Measurements from ENCODE around the gene NPW. TPM values are rescaled to one million over a fixed set of nuclear protein-coding genes. Genes with fewer than 3 reads are reported as not detected.

Gene NPW
- total RNA-seq, 4 donors from 2014 or later = 2.8 to 9.1 TPM; not detected in 2

- no peaks in the 10 kb centered on the region for H3K27me3 ChIP-seq
- TF ChIP-seq POLR2A (IDR thresholded peaks at IDR 0.05) = peak; percentile 79 to 80
- TF ChIP-seq CTCF (IDR thresholded peaks at IDR 0.05) = peak in 1 of 6 experiments; percentile 2
- H3K4me1 ChIP-seq = peaks cover 0 to 45% (median 8%) of the 10 kb centered on the region in 4 donors
- peak overlapping the region in 3 of 4 donors; percentile 21 to 72 (median 61) for H3K4me3 ChIP-seq
- H3K27ac ChIP-seq = peak overlapping the region in 3 of 4 donors; percentile 77 to 88 (median 88)
- no peaks in the 10 kb centered on the region for H3K9me3 ChIP-seq
- DNase-seq = peak in 2 of 3 donors; percentile 92 to 96
- peaks cover 0 to 41% (median 0%) of the 10 kb centered on the region in 3 donors for H3K36me3 ChIP-seq
Measured at GRCh38 chr16:1979271-1980029, 40.1 kb upstream of the NPW start.

- H3K27me3 ChIP-seq = no peaks in the 10 kb centered on the region
- H3K36me3 ChIP-seq = peaks cover 0 to 34% (median 0%) of the 10 kb centered on the region in 3 donors
- H3K4me1 ChIP-seq = peaks cover 0 to 53% (median 14%) of the 10 kb centered on the region in 4 donors
- DNase-seq = peak in 1 of 3 donors; percentile 72
- H3K27ac ChIP-seq = peak overlapping the region in 3 of 4 donors; percentile 77 to 88 (median 88)
- H3K9me3 ChIP-seq = no peaks in the 10 kb centered on the region
- TF ChIP-seq CTCF (IDR thresholded peaks at IDR 0.05) (no peak), POLR2A (IDR thresholded peaks at IDR 0.05) (no peak)
- H3K4me3 ChIP-seq = peak overlapping the region in 2 of 4 donors; percentile 61 to 72
Measured at GRCh38 chr16:1980030-1980769, 39.4 kb upstream of the NPW start.

- Histone ChIP-seq H3K4me3 (peak overlapping the region in 1 of 4 donors; percentile 61), H3K4me1 (peaks cover 0 to 58% (median 17%) of the 10 kb centered on the region in 4 donors), H3K27ac (peak overlapping the region in 2 of 4 donors; percentile 88 to 97), H3K9me3 (no peaks in the 10 kb centered on the region), H3K27me3 (no peaks in the 10 kb centered on the region), H3K36me3 (peaks cover 0 to 31% (median 0%) of the 10 kb centered on the region in 3 donors)
- TF ChIP-seq POLR2A (IDR thresholded peaks at IDR 0.05) (no peak), CTCF (IDR thresholded peaks at IDR 0.05) (no peak)
- no peak for DNase-seq
Measured at GRCh38 chr16:1980770-1981087, 38.9 kb upstream of the NPW start.

- no peak for DNase-seq
- Histone ChIP-seq H3K9me3 (no peaks in the 10 kb centered on the region), H3K4me3 (peak within 1 kb of the TSS in 2 of 4 donors; percentile 61 to 72), H3K4me1 (peaks cover 0 to 65% (median 17%) of the 10 kb centered on the region in 4 donors), H3K36me3 (peaks cover 0 to 31% (median 0%) of the 10 kb centered on the region in 3 donors), H3K27ac (peak within 1 kb of the TSS in 3 of 4 donors; percentile 37 to 97 (median 88)), H3K27me3 (no peaks in the 10 kb centered on the region)
- TF ChIP-seq POLR2A (IDR thresholded peaks at IDR 0.05) = peak; percentile 10 to 28
- no peak for TF ChIP-seq CTCF (IDR thresholded peaks at IDR 0.05)
Measured at GRCh38 chr16:1981398-1981836, 38.2 kb upstream of the NPW start, which contains the start of gene NOXO1. NOXO1 (minus strand) TSS chr16:1981469; CDS start chr16:1981179, 290 bp downstream.

GRCh38 chr16:1982013-1982433 is 37.6 kb upstream of the NPW start:
- peak overlapping the region in 3 of 4 donors; percentile 37 to 97 (median 88) for H3K27ac ChIP-seq
- peaks cover 0 to 65% (median 17%) of the 10 kb centered on the region in 4 donors for H3K4me1 ChIP-seq
- H3K27me3 ChIP-seq = no peaks in the 10 kb centered on the region
- no peaks in the 10 kb centered on the region for H3K9me3 ChIP-seq
- H3K4me3 ChIP-seq = no peak overlapping the region
- no peak for DNase-seq
- no peak for TF ChIP-seq POLR2A (IDR thresholded peaks at IDR 0.05)
- no peak for TF ChIP-seq CTCF (IDR thresholded peaks at IDR 0.05)
- peaks cover 0 to 31% (median 0%) of the 10 kb centered on the region in 3 donors for H3K36me3 ChIP-seq

Data from Peyer's patch (tissue), 4 donors.